HPDE6-E6E7 (cell line): ENCODE data around the gene NFX1.
"Not testable (repeated sequence)": the region's sequence is repeated elsewhere in the genome, so short reads cannot be mapped to it uniquely, and the experiment has no call there.

ENCODE experiments used
- DNase-seq: peaks from one replicate; pipeline ENCODE4 v3.0.0; 2011; ENCODE audit warnings: missing footprints; ENCODE audit errors: extremely low spot score

Gene NFX1

DNA sequence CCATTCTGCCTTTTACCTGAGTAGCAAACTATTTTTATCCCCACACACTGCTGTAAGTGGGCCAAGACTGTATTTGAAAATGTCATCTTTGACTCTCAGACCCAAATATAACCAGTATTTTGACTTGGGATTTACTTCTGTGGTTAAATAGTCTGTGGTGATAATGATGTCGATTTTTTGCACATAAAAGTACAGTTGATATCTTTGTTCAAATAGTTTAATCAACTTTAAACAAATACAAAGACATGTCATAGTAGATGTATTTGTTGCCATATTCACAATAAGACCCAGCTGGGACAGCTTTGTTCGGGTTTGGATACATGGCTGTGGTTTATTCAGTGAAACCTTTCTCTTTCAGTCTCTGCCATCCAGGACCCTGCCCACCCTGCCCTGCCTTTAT is 20.4 kb downstream of the NFX1 start:
- DNase-seq, result no peak

DNA sequence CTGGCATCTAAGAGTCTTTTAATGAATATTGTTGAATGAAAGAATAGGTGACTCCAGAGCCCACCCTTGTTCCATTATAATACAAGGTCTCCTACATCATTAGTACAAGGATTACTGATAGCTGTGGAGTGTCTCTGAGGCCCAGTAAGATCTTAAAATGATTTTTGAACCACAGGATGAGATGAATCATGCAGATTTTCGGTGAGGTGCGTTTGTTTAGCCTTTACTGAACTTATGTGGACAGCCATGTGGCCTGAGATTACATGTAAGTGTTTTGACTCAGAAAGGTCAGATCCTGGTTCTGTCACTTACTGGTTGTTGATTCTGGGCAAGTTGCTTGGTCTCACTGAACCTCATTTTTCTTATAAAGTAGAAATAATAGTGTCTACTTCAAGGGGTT is 21.6 kb downstream of the NFX1 start:
- no peak for DNase-seq

DNA sequence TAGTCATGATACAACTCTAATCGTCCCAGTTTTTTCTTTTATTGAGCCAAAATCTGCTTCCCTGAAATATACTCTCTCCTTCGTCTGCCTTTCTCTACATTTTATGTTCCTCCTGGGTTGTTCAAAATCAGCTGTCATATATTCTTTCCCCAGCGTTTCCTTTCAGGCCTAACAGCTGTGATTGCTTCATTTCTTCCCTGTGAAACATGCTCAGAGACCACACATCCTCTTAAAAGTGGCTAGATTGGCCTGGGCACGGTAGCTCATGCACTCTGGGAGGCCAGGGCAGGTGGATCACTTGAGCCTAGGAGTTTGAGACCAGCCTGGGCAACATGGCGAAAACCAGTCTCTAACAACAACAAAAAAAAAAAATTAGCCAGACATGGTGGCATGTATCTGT is 25.1 kb downstream of the NFX1 start:
- DNase-seq, result no peak

DNA sequence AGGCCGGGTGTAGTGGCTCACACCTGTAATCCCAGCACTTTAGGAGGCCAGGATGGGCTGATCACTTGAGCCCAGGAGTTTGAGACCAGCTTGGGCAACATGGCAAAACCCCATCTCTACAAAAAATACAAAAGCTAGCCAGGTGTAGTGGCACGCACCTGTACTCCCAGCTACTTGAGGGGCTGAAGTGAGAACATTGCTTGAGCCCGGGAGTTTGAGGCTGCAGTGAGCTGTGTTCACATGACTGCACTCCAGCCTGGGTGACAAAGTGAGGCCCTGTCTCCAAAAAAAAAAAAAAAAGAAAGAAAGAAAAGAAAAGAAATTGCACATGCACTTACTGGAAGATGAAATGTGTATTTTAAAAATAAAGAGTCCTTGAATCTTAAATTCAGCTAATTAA is 26.8 kb downstream of the NFX1 start:
- DNase-seq, result not testable (repeated sequence)

DNA sequence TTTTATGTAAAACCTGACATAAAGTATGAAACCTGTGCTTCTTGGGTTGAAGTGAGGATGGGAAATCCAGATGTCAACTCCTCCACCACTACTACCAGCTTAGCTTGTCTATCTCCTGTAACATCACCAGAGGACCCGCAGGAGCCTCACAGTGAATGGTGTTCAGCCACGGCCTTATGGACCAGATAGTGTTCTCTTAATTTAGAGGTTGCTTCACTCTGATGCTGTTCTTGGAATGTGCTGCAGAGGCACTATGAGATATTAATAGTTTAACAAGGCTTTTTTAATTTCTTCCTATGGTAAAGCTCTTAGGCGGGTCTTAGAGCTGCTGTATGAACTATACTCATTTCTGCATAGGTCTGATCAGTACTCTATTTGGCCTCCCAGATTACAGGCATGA is 27.9 kb downstream of the NFX1 start:
- DNase-seq, result no peak

DNA sequence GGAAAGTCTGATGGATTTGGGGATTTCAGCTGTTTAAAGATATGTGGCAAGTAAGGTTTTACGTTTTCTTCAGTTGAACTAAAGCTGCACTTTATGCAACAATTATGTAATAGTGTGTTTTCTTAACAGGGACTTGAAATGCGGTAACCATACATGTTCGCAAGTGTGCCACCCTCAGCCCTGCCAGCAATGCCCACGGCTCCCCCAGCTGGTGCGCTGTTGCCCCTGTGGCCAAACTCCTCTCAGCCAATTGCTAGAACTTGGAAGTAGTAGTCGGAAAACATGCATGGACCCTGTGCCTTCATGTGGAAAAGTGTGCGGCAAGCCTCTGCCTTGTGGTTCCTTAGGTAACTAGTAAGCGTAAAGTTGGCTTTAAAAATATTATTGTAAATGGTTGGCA is 28.5 kb downstream of the NFX1 start:
- DNase-seq, result no peak

DNA sequence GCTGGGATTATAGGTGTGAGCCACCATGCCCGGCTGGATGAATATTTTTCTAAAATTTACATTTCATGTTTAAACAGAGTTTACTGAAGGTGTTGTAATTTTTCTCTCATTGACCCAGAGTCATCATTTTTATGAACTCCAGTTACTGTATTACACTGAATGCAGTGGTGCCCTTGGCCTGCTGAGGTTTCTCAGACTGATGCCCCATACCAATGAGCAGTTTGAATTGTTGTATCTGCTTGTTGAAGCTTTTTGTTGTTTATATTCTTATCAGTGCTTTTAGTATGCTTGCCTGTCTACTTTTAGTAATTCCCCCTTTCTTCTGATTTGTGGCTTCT is 29.9 kb downstream of the NFX1 start:
- no peak for DNase-seq

DNA sequence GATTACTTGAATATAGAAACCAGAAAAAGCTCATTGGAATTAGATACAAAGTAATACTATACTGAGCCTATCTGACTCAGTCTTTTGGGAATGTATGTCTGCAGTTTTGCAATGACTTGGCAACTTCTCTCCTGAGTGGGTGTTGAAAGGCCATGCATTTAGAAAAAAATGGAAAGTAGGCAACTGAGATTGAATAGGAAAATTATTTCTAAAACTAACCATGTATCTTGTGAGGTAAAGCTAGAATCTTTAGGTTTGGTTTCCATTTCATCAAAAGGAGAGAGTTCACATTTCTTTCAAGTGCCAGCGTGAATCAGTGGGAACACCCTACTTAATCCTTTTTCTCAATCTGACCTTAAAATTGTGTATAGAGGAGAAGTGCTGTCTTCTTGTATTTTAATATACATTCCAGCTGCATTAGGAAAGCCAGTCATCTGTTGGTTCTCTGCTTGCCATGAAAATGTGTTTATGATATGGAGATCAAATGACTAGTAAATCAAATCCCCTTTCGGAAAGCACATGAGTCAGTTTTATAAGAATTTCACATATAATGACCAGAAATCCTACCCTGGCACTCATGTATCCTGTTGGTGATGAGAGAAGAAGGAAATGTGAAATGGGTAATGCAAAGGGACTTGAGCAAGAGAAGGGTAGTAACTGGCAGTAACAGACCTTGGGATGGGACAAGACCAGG is 30.4 kb downstream of the NFX1 start:
- DNase-seq, result peak; percentile 77

DNA sequence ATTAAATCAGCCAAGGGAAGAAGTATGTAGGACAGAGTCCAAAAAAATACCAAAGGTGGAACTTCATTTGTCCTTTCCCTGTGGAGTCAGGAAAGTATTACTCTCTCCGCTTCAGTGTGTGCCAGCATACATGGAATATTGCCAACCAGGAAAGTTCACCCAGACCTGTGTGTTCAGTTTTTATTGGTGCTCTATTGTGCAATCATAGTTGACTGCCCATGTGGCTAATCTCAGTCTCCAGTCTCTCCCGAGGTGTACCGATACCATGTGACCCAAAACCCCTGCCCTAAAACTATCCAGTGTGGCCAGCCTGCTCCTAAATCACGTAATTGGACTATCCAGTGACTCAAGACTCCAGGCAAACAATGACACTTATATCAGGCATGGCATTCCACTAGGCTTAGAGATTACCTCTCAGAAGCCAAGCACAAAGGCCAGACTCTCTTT is 38.8 kb downstream of the NFX1 start:
- DNase-seq, result peak; percentile 76

DNA sequence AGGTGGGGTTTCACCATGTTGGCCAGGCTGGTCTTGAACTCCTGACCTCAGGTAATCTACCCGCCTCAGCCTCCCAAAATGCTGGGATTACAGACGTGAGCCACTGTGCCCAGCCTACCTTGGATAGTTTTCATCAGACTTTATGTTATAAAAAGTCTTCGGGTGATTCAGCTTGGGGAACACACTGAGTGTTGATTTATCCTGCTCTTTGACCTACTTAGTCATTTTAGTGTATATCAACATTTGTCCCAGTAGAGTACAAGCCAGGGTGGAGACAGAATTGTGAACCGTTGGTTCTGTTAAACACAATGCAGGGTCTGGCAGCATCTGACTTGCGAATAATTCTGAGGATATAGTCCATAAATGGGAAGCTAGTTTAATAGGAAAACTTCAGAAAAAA is 39.7 kb downstream of the NFX1 start:
- no peak for DNase-seq

DNA sequence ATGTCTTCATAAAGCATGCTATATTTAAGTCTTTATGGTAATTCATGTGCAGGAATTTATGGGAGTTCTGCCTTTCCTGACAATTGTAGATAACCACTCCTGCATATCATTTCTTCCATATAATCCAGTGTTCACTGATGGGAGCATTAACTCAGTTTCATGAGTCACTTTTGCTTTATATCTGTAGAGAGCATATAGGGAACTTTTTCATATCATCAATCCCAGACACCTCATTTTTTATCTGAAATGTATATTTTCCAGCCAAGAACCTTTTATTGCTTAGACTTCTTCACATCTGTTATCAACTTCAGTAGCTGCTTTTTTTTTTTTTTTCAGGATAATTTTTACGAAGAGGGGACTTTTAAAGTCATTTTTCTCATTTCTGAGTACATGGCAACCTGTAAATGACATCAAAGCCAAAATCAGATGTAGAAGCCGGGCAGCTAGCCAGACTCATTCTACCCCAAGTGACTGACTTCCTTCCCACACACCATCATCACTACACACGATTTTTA is 41.1 kb downstream of the NFX1 start:
- DNase-seq, result no peak

DNA sequence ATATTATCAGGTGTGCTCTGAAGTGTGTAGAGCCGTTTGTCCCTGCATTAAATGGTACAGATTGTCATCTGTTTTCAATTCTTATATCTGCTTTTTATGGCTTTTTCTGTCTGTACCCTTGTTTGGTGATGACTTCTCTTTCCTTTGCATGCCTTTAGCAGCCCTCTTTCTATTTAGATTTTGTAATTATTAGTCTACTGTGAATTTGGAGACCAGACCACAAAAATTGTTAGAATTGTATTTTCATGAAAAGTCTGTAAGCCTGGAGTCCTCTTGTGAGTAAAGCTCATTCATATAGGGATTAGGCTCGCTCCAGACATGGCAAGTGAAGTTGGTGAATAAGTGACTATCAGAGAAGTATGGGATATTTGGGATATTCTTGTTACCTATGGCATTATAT is 41.7 kb downstream of the NFX1 start:
- DNase-seq, result no peak

DNA sequence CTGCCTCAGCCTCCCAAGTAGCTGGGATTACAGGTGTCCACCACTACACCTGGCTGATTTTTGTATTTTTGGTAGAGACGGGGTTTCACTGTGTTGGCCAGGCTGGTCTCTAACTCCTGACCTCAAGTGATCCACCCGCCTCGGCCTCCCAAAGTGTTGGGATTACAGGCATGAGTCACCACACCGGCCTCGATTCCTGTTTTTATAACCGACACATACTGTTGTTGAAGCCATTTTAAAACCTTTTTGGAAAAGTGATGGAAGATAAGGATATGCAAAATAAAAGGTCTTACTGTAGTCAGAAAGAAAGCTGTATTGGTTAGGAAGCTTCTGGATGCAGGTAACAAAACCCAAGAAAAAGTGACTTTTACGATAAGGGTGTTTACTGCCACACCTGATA is 42.6 kb downstream of the NFX1 start:
- not testable (repeated sequence) for DNase-seq

DNA sequence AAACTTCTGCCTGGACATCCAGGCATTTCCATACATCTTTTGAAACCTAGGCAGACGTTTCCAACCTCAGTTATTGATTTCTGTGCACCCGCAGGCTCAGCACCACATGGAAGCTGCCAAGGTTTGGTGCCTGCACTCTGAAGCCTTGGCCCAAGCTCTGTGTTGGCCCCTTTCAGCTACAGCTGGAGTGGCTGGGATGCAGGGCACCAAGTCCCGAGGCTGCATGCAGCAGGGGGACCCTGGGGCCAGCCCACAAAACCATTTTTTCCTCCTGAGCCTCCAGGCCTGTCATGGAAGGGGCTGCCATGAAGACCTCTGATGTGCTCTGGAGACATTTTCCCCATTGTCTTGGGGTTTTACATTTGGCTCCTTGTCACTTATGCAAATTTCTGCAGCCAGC is 49.9 kb downstream of the NFX1 start:
- no peak for DNase-seq

DNA sequence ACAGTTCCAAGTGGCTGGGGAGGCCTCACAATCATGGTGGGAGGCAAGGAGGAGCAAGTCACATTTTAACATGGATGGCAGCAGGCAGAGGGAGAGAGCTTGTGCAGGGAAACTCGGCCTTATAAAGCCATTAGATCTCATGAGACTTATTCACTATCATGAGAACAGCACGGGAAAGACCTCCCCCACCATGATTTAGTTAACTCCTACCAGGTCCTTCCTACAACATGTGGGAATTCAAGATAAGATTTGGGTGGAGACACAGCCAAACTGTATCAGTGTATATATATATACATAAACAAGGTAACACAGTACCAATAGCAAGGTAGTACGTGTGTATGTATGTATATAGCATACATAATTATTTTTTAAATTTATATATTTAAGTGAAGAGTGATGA is 50.9 kb downstream of the NFX1 start:
- no peak for DNase-seq

DNA sequence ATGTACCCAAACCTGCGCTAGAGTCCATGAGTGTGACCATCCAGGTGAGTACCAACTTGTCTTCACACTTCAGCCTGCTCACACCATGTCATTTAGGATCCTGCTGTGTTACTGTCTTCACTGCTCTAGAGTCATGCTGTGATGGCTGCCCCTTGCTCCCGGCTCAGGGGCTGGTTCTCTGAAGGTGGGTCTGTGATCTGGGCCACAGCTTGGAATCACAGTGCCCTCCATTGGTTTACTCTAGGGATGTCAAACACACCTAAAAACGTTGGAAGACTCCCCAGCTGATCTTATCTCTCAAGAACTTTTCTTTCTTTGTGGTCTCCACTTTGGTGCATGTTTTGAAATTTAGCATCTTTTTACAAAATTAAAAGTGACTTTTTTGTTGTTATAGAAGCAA is 53.8 kb downstream of the NFX1 start:
- DNase-seq, result no peak

DNA sequence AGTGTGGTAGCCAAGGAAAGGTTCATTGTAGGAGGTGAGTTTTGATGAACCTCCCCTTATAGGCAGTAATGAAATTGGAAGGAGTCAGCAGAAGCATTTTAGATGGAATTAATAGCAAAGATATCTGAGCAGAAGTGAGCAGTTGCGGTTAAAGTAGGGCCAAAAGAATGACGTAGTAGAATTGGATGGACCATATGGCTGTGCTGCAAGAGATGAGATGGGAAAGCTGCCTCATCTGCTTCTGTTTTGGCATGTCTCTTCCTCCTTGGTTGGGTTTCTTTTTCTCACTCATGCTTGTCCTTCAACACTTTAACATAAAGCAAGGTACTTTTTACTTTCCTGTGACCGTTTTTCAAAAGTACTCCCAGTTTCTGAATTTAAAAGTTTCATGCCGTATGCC is 56.2 kb downstream of the NFX1 start:
- no peak for DNase-seq

DNA sequence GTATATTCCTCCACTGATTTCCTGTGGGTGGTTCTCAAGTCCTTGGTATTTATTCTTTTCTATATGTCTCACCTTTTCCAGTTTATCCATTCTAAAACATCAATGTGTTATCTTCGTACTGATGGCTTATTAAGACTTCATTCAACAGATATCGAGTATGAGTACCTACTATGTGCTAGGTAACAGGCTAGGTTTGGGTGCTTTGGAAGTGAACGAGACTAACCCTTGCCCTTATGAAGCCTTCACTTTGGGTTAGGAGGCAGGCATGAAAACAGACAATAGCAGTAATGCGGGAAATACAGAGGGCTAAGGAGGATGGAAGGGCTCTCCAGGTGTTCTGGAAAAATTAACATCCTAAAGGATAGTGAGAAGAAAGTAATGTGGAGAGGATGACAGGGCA is 58.7 kb downstream of the NFX1 start:
- no peak for DNase-seq

DNA sequence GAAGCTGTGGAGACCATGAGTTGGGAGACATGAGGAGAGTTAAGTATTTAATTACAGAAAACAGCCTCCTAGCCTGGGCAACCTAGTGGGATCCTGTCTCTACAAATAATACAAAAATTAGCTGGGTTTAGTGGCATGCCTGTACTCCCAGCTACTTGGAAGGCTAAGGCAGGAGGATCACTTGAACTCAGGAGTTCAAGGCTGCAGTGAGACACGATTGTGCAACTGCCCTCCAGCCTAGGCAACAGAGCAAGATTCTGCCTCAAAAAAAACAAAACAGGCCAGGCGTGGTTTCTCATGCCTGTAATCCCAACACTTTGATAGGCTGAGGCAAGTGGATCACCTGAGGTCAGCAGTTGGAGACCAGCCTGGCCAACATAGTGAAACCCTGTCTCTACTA is 59.4 kb downstream of the NFX1 start:
- DNase-seq, result no peak

DNA sequence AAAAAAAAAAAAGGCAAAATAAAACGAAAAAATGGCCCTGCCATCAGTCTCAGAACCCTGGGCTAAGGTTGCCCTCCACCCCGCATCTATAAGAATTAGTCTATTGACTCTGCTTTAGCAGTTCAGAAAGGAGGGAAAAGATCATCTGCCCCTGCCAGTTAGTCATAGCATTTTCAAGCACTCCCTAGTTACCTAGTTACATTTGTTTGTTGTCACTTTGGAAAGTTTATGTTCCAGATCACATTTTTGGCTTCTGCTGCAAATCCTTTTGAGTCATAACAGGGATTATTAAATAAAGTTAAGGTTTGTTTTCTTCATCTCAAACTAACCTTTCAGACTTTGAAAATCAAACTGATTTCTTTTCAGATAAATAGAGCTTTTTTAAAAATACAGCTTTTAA is 60.0 kb downstream of the NFX1 start:
- DNase-seq, result peak; percentile 51

DNA sequence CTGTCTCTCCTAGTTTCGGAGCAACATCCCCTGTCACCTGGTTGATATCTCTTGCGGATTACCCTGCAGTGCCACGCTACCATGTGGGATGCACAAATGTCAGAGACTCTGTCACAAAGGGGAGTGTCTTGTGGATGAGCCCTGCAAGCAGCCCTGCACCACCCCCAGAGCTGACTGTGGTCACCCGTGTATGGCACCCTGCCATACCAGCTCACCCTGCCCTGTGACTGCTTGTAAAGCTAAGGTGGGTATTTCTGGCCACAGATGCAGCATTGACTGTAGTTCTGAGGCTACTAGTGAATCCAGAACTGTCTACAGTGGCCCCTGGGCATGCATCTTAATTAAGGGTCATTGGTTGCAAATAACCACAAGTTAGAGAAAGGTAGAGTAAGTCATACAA is 61.2 kb downstream of the NFX1 start:
- no peak for DNase-seq

DNA sequence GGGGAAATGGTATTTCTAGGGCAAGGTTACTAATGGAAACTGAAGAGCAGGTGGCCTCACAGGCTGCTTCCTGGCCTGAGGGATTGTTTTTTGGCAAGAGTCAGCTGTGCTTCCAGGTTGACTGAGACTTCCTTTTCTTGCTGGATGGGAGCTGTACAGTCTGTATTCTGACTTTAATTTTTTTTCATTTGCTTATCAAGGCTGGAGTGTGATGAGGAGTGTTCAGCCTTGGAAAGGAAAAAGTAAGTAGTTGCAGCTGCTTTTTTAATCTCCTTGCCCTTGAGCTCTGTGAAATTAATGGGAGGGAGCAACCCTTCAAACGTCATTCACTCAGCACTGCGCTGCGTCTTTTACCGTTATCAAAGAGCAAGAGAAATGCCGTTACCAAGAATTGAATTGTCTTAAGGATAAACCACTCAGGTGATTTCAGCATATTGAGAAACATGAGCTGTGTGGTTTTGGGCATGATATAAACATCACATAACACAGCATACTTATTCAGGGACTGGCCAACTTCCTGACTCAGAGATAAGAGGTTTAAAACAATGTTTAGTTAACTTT is 64.4 kb downstream of the NFX1 start:
- DNase-seq, result no peak

DNA sequence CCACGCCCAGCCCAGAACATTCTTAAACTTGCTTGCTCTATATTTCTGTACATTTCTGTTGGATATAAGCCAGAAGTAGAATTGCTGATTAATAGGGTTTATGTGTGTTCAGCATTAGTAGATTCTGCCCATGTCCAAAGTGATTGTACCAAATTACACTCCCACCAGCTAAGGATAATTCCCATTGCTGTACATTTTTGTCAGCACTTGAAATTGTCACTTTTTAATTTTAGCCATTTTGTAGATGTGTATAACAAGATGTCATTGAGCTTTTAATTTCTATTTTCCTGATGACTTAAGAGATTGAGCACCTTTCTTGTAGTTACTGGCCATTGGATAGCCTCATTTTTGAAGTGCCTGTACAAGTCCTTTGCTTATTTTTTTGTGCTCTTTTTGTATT is 65.6 kb downstream of the NFX1 start:
- no peak for DNase-seq

DNA sequence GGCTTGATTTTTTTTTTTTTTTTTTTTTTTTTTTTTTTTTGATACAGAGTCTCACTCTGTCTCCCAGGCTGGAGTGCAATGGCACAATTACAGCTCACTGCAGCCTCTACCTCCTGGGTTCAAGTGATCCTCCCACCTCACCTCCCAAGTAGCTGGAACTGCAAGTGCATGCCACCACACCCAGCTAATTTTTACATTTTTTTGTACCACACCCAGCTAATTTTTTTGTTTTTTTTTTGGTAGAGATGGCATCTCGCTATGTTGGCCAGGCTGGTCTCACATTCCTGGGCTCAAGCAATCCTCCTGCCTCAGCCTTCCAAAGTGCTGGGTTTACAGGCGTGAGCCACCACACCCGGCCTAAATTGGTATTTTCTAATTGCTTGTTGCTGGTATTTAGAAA is 68.3 kb downstream of the NFX1 start:
- DNase-seq, result not testable (repeated sequence)
